ENCODE data around the gene USP51.
A peak's percentile ranks its signal among the peaks of the same experiment; 100 is the strongest.
"Not testable (repeated sequence)": the region's sequence is repeated elsewhere in the genome, so short reads cannot be mapped to it uniquely, and the experiment has no call there.

Gene USP51

GRCh38 chrX:55464050-55464449, 25.6 kb downstream of the USP51 start:
- not testable (repeated sequence) for DNase-seq

DNA sequence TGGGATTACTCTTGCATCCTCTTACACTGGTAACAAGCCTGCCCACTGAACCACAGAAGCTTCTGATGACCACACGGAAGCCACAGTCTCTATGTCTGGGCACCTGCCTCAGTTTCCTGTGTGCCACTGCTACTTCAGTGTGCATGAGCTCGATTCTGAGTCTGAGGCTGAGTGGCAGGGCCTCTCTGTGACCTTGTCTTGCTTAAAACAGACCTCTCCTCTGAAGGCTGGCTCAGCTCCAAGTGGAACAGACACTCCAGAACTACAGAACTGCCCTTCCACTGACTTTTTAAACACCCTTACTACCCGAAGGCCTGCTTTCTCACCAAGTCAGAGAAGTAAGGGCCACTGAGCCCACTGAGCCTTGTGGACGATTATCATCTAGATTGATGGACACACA, 29.7 kb downstream of the USP51 start:
- DNase-seq = not testable (repeated sequence)

- not testable (repeated sequence) for DNase-seq
These were observed 30.2 kb downstream of the USP51 start for GRCh38 chrX:55459426-55459825.

DNA sequence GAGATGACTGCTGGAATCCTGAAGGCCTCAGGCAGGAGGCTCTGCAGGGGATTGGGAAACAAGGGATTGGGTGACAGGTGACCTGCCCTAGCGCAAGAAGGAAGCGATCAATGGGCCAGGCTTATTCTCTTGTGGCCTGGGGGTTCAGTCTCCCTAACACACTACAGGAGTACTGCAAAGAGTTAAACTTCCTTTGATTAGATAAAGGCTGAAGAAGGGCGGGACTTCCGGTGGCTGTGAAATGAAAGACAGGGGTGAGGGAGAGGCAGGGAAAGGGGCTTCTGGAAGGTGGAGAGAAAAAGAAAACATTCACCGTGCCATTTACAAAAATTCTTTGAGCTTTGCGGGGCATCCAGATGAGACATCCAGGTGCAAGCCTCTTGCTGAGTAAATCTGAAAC, 33.9 kb downstream of the USP51 start:
- not testable (repeated sequence) for DNase-seq

GRCh38 chrX:55452833-55453124, 36.9 kb downstream of the USP51 start:
- peak; percentile 0 for DNase-seq

GRCh38 chrX:55451990-55452832, 37.4 kb downstream of the USP51 start, which contains the start of gene MAGEH1:
Gene MAGEH1 (plus strand): TSS chrX:55452127. CDS start chrX:55452375, 248 bp downstream.
- DNase-seq = peak; percentile 53

DNA sequence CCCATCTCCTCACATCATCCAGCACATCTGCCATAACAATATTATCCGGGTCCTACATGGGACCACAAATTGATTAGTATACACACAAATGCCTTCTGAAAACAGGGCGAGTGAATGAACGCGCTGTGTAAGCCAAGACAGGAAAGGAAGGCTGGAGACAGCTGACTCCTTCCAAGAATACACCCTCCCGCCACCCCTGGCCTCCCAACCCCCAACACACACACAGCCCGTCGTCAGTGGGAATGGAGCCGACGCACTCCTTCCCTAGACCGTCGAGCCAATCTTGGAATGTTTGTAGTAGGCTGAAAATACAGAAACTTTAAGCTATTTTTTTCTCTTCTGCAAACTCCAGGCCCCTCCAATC, 38.0 kb downstream of the USP51 start:
- DNase-seq = no peak

DNA sequence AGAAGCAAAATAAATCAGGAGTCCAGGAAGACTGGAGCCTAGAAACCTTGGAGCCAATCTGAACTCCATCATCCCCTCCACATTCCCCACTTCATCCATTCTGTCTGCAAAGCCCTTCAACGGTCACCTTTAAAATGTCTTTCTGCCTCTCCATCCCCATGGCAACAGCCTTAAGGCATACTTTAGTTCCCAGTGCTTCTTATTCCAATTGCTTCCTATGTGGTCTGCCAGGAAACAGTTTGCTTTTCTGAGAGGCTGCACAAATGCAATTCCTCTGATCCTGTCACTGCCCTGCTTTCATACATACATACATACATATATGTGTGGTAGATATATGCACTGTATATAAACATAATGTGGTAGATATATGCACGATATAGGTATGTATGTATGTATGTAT, 38.5 kb downstream of the USP51 start:
- DNase-seq = no peak

GRCh38 chrX:55450259-55450658, 39.4 kb downstream of the USP51 start:
- no peak for DNase-seq

- DNase-seq = not testable (repeated sequence)
These were observed 46.2 kb downstream of the USP51 start for GRCh38 chrX:55443468-55443867.
